Measurements from ENCODE around the gene CA6.
"Not testable (repeated sequence)": the region's sequence is repeated elsewhere in the genome, so short reads cannot be mapped to it uniquely, and the experiment has no call there.

The CA6 gene

DNA sequence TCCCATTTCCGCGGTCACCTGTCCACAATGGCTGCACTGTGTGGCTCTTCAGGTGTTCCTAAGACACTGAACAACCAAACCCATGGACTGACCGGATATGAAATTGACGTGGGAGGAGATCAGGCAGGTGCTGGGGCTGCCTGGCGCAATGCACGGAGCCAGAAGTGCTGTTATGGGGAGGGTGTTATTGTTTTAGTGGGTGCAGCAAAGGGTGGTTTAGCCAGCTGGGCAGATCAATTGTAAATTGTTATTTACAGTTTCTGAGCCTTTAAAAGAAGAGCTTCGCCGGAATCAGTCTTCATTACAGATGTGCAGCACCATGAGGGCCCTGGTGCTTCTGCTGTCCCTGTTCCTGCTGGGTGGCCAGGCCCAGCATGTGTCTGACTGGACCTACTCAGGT is at the start of gene CA6:
TSS of gene CA6 (plus strand) at position 301 of the 400 bp plus-strand sequence. CDS start at position 320, 19 bp downstream.
- DNase-seq: peak; percentile 60

DNA sequence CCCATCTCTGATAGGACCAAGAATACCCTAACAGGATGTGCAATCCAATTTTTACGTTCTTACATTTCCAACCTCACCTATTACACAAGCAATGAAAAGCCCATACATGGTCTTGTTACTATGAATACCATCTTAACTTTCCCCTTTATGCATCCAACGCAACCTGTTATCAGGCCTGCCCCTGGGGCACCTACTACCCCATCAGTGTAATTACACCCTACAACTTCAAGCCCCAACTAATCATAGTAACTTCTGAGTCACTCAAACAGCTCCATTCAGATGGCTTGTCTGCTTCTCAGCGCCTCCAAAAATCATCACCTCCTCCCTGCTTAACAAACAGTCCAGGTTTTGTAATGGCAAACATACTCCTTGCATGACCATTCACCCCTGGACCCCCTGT is 48.9 kb upstream of the CA6 start:
- DNase-seq: not testable (repeated sequence)

DNA sequence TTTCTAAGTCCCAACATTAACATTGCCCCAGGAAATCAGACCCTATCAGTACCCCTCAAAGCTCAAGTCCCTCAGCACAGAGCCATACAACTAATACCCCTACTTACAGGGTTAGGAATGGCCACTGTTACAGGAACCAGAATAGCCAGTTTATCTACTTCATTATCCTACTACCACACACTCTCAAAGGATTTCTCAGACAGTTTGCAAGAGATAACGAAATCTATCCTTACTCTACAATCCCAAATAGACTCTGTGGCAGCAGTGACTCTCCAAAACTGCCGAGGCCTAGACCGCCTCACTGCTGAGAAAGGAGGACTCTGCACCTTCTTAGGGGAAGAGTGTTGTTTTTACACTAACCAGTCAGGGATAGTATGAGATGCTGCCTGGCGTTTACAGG is 48.2 kb upstream of the CA6 start:
- not testable (repeated sequence) for DNase-seq

DNA sequence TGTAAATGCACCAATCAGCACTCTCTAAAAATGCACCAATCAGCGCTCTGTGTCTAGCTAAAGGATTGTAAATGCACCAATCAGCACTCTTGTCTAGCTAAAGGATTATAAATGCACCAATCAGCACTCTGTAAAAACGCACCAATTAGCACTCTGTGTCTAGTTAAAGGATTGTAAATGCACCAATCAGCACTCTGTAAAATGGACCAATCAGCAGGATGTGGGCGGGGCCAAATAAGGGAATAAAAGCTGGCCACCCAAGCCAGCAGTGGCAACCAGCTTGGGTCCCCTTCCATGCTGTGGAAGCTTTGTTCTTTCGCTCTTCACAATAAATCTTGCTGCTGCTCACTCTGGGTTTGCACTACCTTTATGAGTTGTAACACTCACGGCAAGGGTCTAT is 47.2 kb upstream of the CA6 start:
- DNase-seq: not testable (repeated sequence)

DNA sequence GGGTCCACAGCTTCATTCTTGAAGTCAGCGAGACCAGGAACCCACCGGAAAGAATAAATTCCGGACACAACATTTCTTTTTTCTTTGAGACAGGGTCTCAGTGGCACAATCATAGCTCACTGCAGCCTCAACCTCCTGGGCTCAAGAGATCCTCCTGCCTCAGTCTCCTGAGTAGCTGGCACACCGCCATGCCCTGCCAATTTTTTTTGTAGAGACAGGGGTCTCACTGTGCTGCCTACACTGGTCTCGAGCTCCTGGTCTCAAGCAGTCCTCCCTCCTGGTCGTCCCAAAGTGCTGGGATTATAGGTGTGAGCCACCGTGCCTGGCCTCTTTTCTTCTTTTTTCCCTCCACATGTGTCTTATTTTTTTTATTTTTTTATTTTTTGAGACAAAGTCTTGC is 46.6 kb upstream of the CA6 start:
- no peak for DNase-seq

DNA sequence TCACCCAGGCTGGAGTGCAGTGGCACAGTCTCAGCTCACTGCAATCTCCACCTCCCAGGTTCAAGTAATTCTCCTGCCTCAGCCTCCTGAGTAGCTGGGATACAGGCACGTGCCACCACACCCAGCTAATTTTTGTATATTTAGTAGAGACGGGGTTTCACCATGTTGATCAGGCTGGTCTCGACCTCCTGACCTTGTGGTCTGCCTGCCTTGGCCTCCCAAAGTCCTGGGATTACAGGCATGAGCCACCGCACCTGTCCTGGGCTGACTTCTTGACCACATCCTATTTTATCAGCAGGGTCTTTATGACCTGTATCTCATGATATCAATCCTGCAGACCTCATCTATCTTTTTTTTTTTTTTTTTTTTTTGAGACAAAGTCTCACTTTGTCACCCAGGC is 45.0 kb upstream of the CA6 start:
- not testable (repeated sequence) for DNase-seq

DNA sequence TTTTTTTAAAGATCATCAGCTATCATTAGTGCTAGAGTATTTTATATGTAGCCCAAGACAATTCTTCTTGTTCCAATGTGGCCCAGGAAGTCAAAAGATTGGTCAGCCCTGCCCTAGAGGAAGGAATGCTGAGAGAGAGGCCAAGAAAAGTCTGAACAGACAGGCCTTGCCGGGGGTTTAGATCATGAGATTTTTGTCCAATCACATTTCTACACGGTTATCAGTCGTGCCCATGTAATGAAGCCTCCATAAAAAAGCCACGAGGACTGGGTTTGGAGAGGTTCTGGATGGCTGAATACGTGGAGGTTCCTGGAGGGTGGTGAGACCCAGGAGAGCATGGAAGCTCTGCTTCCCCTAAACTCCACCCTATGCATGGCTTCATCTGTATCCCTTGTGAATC is 42.9 kb upstream of the CA6 start:
- no peak for DNase-seq

DNA sequence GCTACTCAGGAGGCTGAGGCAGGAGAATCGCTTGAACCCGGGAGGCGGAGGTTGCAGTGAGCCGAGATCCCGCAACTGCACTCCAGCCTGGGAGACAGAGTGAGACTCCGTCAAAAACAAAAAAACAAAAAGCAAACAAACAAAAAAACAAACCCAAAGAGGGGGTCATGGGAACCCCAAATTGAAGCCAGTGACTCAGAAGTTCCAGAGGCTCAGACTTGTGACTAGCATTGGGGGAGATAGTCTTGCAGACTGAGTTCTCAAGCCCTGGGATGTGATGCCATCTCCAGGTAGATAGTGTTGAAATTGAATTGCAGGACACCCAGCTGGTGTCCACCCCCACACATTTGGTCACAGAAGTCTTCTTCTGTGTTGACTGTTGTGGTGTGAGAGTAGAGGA is 42.3 kb upstream of the CA6 start:
- DNase-seq: no peak

DNA sequence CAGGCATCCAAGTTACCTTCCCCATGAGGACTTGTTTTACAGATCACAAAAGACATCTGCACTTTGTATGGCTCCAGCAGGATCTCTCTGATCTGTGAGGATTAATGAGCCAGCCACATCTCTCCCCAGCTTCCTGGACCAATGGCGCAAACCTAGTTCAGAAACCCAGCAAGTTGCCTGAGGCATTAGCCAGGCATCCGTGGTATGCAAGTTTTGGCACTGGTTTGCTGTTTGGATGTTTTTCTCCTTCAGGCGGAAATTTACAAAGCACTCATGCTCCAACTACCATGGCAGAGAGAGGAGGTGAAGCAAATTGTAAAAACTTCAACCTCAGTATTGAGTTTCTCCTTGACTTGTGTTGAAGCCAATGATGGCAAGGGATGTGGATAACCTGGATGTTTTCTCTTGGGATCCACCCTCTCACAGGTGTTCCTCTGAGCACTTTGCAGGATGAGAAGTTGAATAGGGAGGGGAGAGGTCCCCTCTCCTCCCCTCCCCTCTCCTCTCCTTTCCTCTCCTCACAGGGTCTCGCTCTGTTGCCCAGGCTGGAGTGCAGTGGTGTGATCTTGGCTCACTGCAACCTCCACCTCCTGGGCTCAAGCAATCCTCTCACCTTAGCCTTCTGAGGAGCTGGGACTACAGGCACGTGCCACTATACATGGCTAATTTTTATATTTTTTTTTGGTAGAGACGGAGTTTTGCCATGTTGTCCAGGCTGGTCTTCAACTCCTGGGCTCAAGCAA is 41.6 kb upstream of the CA6 start:
- DNase-seq: peak; percentile 38

DNA sequence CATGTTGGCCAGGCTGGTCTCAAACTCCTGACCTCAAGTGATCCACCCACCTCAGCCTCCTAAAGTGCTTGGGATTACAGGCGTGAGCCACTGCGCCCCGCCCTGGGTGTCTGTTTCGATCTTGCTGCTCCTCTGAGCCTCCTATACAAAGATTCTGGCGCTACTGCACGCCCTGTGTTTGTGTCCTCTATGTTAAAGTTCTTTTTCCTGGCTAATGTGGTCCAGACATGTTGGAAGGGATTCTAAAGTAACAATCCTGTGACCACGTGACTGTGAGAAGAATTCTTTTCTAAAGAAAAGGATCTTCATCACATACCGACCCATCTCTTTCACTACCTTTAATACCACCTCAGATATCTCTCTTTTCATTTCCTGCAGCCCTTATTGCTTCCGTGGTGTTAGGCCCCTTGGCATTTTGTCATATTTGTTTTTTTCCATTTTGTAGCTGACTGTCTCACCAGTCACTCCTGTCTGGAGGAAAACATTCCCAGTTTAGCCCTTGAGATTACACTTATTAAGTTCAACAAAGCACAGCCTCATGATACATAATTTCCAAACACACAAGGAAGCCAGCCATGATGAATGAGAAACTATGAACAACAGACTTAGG is 40.0 kb upstream of the CA6 start:
- DNase-seq: no peak

DNA sequence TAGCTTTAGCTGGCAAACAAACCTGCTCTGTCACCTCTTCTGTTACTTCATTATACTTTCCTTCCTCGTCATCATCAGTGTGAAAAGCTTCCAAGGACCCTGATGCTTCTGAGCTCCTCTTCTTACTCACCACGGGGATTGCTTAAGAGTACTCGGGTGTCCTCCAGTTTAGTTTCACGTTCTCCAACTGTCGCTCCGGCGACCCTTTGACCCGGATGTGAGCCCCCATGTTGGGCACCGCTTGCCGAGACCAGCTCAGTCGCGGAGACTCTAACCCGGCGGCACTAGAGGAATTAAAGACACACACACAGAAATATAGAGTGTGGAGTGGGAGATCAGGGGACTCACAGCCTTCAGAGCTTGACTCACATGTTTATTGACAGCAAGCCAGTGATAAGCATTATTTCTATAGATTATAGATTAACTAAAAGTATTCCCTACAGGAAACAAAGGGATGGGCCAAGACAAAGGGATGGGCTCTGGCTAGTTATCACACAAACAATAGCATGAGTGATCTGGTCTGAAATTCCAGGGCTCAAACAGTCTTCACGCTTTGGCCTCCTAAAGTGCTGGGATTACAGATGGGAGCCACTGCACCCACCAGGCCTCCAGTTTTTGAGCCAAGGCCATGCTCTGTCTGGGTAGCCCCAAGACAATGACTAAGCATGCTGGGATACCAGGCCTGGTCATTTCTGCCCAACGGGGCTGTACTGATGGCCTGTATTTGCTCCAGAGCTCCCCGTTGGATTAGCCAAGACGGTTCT is 37.1 kb upstream of the CA6 start:
- no peak for DNase-seq

DNA sequence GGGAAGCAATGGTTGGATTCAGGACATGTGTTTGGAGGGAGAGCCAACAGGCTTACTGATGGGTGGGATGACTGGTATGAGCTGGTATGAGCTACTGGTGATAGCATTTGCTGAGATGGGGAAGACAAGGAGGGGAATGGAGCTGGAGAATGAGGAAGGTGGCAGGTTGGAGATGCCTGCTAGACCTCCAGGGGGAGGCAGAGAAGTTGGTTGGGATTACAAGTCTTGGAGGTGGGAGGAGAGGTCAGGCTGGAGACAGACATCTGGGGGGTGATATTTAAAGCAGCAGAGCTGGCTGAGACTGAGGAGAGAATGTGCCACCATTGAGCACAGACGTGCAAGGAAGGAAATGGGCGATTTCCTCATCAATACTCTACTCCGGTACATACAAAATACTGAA is 35.3 kb upstream of the CA6 start:
- DNase-seq: no peak

DNA sequence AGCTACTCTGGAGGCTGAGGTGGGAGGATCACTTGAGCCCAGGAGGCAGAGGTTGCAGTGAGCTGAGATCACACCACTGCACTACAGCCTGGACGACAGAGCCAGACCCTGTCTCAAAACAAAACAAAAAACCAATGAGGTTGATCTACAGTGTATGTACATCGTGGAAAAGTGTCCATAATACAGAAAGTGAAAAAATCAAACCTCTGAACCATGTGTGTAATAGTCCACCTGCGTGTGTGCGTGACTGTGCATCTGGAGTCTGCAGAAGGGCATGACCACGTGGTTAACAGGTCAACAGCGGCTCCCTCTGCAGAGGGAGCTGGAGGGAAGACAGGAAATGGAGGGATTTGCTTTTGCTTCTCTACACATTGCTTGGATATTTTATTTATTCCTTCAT is 34.8 kb upstream of the CA6 start:
- peak; percentile 81 for DNase-seq

DNA sequence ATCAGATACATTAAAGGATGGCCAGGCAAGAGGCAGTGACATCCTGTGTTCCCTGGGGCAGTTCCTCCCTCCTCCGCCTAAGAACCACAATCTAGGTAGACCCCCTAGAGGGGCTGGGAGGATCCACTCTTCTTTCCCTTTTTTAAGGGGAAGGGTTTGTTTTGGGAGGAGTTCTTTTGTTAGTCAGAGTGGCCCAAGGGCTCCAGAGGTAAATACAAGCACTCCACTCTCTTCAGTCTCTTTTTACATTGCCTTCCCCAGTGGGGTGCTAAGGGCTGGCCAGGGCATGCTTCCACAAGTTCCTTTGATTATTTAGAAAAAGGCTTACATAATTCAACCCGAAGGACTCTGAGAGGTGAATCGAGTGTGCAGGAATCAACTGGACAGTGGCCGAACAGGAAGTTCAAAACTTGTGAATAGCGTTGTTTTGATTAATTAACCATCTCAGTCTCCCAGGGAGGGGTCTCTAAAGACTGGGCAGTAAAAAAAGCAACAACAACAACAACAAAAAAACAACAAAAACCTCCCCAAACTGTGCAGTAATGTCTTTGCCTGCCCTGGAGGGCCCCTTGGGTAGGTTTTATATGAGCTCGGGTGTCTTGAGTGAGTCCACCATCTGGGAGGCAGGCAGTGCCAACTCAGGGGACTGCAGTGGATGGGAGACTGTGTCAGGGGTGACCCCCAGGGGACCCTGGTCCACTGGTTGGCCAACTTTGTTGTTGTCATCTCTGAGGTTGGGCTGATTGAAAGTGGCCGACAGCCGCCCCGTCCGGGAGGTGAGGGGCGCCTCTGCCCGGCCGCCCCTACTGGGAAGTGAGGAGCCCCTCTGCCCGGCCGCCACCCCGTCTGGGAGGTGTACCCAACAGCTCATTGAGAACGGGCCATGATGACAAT is 34.0 kb upstream of the CA6 start:
- DNase-seq: peak; percentile 88

DNA sequence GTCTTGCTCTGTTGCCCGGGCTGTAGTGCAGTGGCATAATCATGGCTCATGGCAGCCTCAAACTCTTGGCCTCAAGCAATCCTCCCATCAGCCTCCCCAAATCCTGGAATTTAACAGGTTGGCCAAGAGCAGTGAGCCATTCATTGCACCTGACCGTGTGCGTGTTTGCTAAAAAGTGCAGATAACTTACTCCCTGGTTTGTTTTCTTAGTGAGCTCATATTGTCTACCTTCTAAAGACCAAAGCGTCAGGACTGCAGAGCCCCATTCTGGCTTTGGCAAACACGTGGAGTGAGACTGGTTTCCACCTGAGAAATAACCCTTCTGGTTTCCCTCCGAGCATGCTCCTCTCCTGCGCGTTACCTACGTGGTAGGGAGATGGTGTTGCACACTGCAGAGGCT is 32.2 kb upstream of the CA6 start:
- peak; percentile 59 for DNase-seq

DNA sequence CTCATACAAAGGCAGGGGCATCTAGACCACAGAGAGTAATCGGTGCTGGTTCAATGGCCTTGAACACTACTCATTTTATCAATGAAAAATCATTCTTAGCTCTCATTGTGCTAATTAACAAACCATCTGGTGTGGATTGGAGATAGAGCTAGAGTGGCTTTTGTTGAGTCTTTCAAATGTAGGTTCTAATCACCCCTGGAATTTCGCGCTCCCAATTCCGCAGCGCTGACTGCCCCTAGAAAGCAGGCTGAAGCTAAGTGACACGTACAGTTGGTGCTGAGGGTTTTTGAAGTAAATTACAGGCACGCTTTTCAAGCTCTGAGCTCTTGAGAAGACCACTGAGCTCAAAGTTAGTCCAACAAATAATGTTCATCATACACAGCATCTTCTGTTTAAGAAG is 31.2 kb upstream of the CA6 start:
- DNase-seq: no peak

DNA sequence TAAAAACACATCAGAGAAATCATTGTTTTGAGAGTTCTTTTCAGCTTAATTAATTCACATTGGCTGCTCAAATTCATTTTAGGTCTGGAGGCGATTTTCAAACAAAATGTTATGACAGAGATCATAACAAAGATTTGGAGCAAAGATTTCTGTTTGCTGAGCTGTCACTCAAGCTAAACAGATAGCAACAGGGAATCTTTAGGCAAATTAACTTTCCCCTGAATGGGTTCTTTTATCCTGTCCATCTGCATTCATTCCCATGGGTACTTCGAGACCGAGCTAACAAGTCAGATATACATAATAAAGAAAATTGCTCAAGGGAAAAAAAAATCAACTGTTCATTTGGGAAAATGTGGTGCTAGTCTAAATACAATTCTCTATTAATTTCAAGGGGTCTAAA is 30.2 kb upstream of the CA6 start:
- no peak for DNase-seq

DNA sequence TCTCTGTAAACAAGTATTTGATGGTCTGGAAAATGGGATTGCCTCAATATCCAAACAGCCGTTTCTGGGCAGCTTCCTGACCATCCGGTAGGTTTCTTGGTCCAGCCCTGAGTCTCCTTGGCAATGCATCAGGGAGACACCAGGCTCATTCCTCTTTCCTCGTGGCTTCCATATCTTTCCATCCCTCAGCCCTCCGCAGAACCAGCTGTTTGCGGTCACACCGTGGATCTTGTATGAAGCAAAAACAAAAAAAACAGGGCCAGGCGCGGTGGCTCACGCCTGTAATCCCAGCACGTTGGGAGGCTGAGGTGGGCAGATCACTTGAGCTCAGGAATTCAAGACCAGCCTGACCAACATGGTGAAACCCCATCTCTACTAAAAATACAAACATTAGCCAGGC is 28.1 kb upstream of the CA6 start:
- DNase-seq: not testable (repeated sequence)

DNA sequence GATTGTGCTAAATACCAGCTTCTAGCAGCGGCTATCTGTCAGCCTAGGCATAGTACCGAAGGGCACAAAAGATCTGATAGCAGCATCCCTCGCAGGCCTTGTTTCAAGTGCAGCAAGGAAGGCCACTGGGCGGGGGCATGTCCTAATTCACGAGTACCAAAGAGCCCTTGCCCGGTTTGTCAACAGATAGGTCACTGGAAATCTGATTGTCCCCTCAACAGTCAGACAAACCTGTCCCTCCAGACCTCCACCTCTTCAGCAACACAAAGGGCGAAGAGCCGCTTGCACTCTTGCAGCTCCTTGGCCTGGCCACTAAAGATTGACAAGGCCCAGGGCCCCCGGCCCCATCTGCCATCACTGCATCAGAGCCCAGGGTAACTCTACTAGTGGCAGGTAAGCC is 22.7 kb upstream of the CA6 start:
- no peak for DNase-seq

DNA sequence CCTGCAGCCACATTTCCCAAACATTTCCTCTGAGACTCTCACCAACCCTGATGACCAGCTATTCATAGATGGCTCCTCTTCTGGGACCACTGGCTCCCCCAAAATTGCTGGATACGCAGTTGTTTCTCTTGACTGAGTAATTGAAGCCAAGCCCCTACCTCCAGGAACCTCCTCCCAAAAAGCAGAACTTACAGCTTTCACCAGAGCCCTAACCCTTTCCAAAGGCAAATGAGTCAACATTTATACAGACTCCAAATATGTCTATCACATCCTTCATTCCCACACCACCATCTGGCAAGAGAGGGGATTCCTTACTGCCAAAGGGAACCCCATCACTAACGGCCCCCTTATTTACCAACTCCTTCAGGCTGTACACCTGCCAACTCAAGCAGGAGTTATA is 20.3 kb upstream of the CA6 start:
- DNase-seq: no peak

DNA sequence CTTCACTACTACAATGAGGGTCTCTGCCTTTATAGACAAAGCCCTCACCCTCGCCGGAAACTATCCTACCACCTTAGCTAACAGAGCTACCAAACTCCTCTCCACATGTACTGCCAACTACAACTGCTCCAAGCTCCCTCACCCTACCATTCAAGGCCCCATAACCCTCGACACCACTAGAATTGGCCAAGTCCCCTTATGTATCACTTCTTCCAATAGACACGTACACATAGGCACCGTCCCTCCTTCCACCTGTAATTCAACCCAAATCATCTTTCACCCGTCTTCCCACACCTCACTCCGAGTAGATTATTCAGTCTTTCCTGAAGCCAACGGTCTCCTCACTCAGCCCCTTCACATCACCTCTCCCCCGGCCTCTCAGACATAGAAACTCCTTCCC is 19.7 kb upstream of the CA6 start:
- DNase-seq: no peak

DNA sequence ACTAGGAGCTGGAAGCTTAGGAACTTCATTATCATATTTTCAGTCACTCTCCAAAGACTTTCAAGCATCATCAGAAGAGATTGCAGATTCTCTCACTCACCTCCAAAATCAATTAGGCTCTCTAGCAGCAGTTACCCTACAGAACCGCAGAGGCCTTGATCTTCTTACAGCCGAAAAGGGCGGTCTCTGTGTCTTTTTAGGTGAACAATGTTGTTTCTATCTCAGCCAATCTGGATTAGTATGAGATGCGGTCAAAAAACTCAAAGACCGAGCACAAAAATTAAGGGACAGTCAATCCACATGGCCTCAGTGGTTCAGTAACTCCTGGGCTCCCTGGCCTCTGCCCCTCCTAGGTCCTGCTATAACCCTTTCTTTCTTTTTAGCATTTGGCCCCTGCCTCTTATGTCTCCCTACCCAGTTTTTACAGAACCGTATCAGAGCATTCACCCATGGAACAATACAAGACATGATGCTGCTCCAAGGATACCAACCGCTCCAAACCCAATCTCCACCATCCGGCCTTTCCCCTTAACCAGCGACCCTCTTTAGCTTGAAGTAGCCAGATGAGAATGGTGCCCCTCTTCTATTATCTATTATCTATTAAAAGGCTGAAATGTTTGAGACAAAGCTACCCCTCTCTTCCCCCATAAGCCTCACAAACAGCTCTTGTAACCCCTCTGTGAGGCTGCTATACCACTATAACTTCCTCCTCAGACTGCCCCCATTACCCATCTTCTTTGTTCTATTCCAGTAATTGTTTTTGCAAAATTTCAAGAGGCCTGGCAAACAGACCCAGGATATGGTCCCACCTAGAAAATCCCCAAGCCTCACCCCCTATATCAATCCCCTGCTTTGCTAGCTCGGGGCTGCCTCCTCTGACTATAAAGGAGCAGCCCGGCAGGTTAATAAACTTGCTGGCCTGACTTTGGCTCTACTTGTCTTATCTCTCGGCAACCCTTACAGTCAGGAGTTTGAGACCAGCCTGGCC is 18.7 kb upstream of the CA6 start:
- no peak for DNase-seq

All from DMS153 (cell line).